HUES48 (cell line): ENCODE results near the gene SPAG9.

Experiments
- H3K27ac ChIP-seq: one replicate; pipeline ENCODE4 v1.7.0; 2013; ENCODE audit warnings: low read depth, low read length, inconsistent platforms
- H3K27me3 ChIP-seq: 2 replicates; pipeline ENCODE4 v1.6.1; 2013; ENCODE audit warnings: mild to moderate bottlenecking, low read length; ENCODE audit not compliant: control insufficient read depth, insufficient read depth
- H3K36me3 ChIP-seq: 2 replicates; pipeline ENCODE4 v1.6.1; 2013; ENCODE audit warnings: low read length; ENCODE audit not compliant: control insufficient read depth, insufficient read depth
- H3K4me1 ChIP-seq: 2 replicates; pipeline ENCODE4 v1.6.1; 2013; ENCODE audit warnings: mild to moderate bottlenecking, low read length; ENCODE audit not compliant: control insufficient read depth, insufficient read depth
- H3K4me3 ChIP-seq: 2 replicates; pipeline ENCODE4 v1.5.1; 2013; ENCODE audit warnings: mild to moderate bottlenecking, low read depth, low read length
- H3K9ac ChIP-seq: 2 replicates; pipeline ENCODE4 v1.6.1; 2013; ENCODE audit warnings: mild to moderate bottlenecking, low read depth, low read length, moderate library complexity
- H3K9me3 ChIP-seq: 2 replicates; pipeline ENCODE4 v1.6.1; 2013; ENCODE audit warnings: low read length; ENCODE audit not compliant: control insufficient read depth, insufficient read depth

SPAG9 gene

GRCh38 chr17:51120739-51121619 lies at the start of gene SPAG9:
Gene SPAG9, minus strand, starts transcription at chr17:51120868. Its CDS starts 212 bp downstream, at chr17:51120656.
- H3K9ac ChIP-seq = peak within 1 kb of the TSS; percentile 86
- peak within 1 kb of the TSS; percentile 100 for H3K4me3 ChIP-seq
- no peaks in the 10 kb centered on the region for H3K36me3 ChIP-seq
- H3K4me1 ChIP-seq = peaks cover 13% of the 10 kb centered on the region
- peak within 1 kb of the TSS; percentile 99 for H3K27ac ChIP-seq
- no peaks in the 10 kb centered on the region for H3K9me3 ChIP-seq
- H3K27me3 ChIP-seq = no peaks in the 10 kb centered on the region

- Histone ChIP-seq H3K36me3 (peaks cover 55% of the 10 kb centered on the region), H3K9ac (no peak overlapping the region), H3K4me3 (no peak overlapping the region), H3K9me3 (no peaks in the 10 kb centered on the region), H3K27ac (no peak overlapping the region), H3K4me1 (peaks cover 6% of the 10 kb centered on the region; the same call in 1 of the 2 replicates), H3K27me3 (no peaks in the 10 kb centered on the region)
Measured at GRCh38 chr17:51169340-51169739, 48.7 kb upstream of the SPAG9 start.

GRCh38 chr17:51166987-51167931 lies 46.6 kb upstream of the SPAG9 start:
- H3K36me3 ChIP-seq = peaks cover 58% of the 10 kb centered on the region

DNA sequence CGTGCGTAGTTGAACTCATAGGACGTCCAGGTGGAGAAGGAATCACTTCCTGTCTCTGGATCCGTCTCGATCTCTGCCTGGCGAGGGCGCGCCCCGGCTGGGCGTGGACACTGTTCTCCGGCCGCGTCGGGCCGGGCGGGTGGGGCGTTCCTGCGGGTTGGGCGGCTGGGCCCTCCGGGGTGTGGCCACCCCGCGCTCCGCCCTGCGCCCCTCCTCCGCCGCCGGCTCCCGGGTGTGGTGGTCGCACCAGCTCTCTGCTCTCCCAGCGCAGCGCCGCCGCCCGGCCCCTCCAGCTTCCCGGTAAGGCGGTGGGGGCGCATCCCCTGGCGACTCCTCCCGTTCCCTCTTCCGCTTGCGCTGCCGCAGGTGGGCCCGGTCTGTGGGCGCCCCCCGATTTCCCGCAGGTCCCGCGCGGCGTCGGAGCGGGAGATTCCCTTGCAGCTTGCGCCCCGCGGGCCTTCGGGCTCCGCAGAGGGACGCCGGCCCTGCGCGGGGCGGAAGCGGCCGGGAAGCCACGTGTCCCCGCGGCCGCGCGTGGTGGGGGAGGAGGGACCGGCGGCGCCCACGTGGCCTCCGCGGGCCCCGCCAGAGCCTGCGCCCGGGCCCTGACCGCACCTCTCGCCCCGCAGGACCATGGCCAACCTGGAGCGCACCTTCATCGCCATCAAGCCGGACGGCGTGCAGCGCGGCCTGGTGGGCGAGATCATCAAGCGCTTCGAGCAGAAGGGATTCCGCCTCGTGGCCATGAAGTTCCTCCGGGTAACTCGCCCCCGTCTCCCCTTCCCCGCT lies 45.7 kb upstream of the SPAG9 start, which contains the start of gene NME2:
Gene NME2, plus strand, starts transcription at position 214 of the 789 bp plus-strand sequence. Its CDS starts 420 bp downstream, at position 634.
- H3K36me3 ChIP-seq = peaks cover 59% of the 10 kb centered on the region
- H3K27ac ChIP-seq = peak within 1 kb of the TSS; percentile 73
- H3K9me3 ChIP-seq = no peaks in the 10 kb centered on the region
- H3K27me3 ChIP-seq = no peaks in the 10 kb centered on the region
- H3K4me3 ChIP-seq = peak within 1 kb of the TSS; percentile 70
- peak within 1 kb of the TSS; percentile 95 for H3K9ac ChIP-seq
- H3K4me1 ChIP-seq = peaks cover 6% of the 10 kb centered on the region; the same call in 1 of the 2 replicates

More at GRCh38 chr17:51166987-51167931, 46.6 kb upstream of the SPAG9 start:
- Histone ChIP-seq H3K9me3 (no peaks in the 10 kb centered on the region), H3K9ac (peak overlapping the region; percentile 95), H3K4me1 (peaks cover 6% of the 10 kb centered on the region; the same call in 1 of the 2 replicates), H3K27ac (peak overlapping the region; percentile 73), H3K4me3 (peak overlapping the region; percentile 70), H3K27me3 (no peaks in the 10 kb centered on the region)

- H3K36me3 ChIP-seq = peaks cover 59% of the 10 kb centered on the region
- H3K9me3 ChIP-seq = no peaks in the 10 kb centered on the region
- no peaks in the 10 kb centered on the region for H3K27me3 ChIP-seq
- H3K4me3 ChIP-seq = peak overlapping the region; percentile 70
- peak overlapping the region; percentile 44 for H3K27ac ChIP-seq
- H3K9ac ChIP-seq = peak overlapping the region; percentile 47
- H3K4me1 ChIP-seq = peaks cover 6% of the 10 kb centered on the region; the same call in 1 of the 2 replicates
Measured at GRCh38 chr17:51165680-51166197, 45.1 kb upstream of the SPAG9 start.

DNA sequence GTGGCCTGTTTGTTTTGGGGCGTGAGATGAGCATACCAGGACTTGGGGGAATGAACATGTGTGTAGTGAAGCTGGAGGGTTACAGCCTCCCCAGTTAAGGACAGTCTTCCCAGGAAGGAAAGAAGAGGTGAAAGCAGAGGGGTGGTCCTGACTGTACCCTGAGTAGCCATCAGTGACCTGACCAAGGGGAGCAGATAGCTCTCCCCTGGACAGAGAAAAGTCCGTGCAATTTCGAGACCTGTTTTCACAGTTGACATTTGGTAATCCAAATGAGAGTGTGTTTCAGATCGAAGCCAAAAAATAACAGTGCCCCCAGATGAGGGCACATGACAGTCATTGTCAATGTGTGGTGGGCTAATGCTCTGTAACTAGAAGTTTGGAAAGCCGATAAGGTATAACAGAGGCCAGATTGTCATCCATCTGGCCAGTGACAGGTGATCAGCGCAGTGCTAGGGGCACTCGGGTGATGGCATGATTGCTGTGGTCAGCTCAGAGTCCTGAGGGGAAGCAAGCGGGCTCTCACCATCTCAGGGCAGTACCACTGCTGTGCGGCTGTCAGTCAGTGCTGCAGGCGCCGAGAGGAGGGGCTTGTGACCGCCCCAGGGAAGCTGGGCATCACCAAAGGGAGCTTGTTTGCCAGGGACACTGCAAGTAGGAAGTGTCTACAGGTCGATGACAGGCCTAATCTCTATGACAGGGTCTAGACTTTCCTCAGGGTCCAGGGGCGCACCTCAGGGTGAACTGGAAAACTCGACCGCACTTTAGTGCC lies 44.4 kb upstream of the SPAG9 start:
- H3K9me3 ChIP-seq = no peaks in the 10 kb centered on the region
- peaks cover 58% of the 10 kb centered on the region for H3K36me3 ChIP-seq
- H3K9ac ChIP-seq = no peak overlapping the region

GRCh38 chr17:51161541-51161940 lies 40.9 kb upstream of the SPAG9 start:
- Histone ChIP-seq H3K4me1 (no peaks in the 10 kb centered on the region), H3K9me3 (no peaks in the 10 kb centered on the region), H3K36me3 (peaks cover 65% of the 10 kb centered on the region), H3K9ac (no peak overlapping the region), H3K27ac (no peak overlapping the region), H3K27me3 (no peaks in the 10 kb centered on the region), H3K4me3 (no peak overlapping the region)

More for the DNA sequence above, 44.4 kb upstream of the SPAG9 start:
- no peaks in the 10 kb centered on the region for H3K27me3 ChIP-seq
- peaks cover 6% of the 10 kb centered on the region; the same call in 1 of the 2 replicates for H3K4me1 ChIP-seq
- peak overlapping the region; percentile 70 for H3K4me3 ChIP-seq
- peak overlapping the region; percentile 44 for H3K27ac ChIP-seq

DNA sequence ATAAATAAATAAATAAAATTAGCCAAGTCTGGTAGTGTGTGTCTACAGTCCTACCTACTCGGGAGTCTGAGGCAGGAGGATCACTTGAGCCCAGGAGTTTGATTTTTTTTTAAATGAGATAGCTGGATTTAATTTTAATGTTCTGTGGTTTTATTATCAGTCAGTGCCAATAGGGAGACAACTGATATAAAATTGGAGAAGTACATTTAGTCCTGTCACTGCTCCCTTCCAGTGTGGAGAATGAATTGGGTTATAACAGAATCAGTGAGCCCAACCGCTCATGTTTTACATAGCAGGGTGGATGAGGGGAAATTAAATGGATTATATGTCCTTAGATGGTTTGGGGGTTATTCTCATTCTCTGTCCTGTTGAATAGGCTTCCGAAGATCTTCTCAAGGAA lies 38.9 kb upstream of the SPAG9 start:
- Histone ChIP-seq H3K36me3 (peaks cover 77% of the 10 kb centered on the region), H3K9ac (no peak overlapping the region), H3K27me3 (no peaks in the 10 kb centered on the region), H3K9me3 (no peaks in the 10 kb centered on the region), H3K27ac (no peak overlapping the region), H3K4me1 (peaks cover 2% of the 10 kb centered on the region; the same call in 1 of the 2 replicates), H3K4me3 (no peak overlapping the region)

- Histone ChIP-seq H3K27ac (no peak overlapping the region), H3K9me3 (no peaks in the 10 kb centered on the region), H3K27me3 (no peaks in the 10 kb centered on the region), H3K9ac (no peak overlapping the region), H3K36me3 (peaks cover 47% of the 10 kb centered on the region), H3K4me3 (no peak overlapping the region), H3K4me1 (peaks cover 10% of the 10 kb centered on the region)
Measured at GRCh38 chr17:51155416-51155815, 34.7 kb upstream of the SPAG9 start.
